PC-9 (cell line): ENCODE results near the gene WBP1L. TPM values are rescaled to one million over a fixed set of nuclear protein-coding genes. Genes with fewer than 3 reads are reported as not detected.

Experiments
- BruUV-seq: library from RNA; stranded (reverse); fragments of 400-500 nt; replicated peaks from 2 replicates; lab custom pipeline; 2021; lab: Mats Ljungman, UMichigan
- CTCF ChIA-PET: fragments of 300-600 bp; sonication (Branson Sonifier 250); formaldehyde crosslinking; loops from one replicate; lab custom pipeline; 2022; ENCODE audit warnings: antibody characterized with exemption; lab: Charles Lee
- POLR2A ChIA-PET: fragments of 300-600 bp; sonication (Branson Sonifier 250); formaldehyde crosslinking; loops from one replicate; lab custom pipeline; 2022; ENCODE audit warnings: antibody characterized with exemption; ENCODE audit not compliant: unreplicated experiment; lab: Charles Lee
- DNase-seq, 2 experiments: peaks; one replicate each; pipeline versions ENCODE4 v3.0.0 to v3.0.0-alpha.2; 2015 to 2022; ENCODE audit warnings: mixed read lengths in 1 of 2
- H2AFZ ChIP-seq: fragments of 200-600 bp; sonication (generic); 2 replicates; pipeline ENCODE4 v1.8.1; 2017; ENCODE audit warnings: antibody characterized with exemption
- H3F3A ChIP-seq: fragments of 200-600 bp; sonication (generic); 2 replicates; pipeline ENCODE4 v1.8.1; 2017; ENCODE audit warnings: antibody characterized with exemption, mild to moderate bottlenecking, low read depth; ENCODE audit not compliant: insufficient read depth
- H3K27ac ChIP-seq: fragments of 200-600 bp; sonication (generic); 2 replicates; pipeline ENCODE4 v1.6.1; 2016; ENCODE audit warnings: mixed run types
- H3K27me3 ChIP-seq: fragments of 200-600 bp; sonication (generic); 2 replicates; pipeline ENCODE4 v1.6.1; 2016; ENCODE audit warnings: low read depth, mixed run types; ENCODE audit not compliant: insufficient read depth
- H3K36me3 ChIP-seq: fragments of 200-600 bp; sonication (generic); 2 replicates; pipeline ENCODE4 v1.6.1; 2016; ENCODE audit warnings: low read depth, mixed run types
- H3K4me1 ChIP-seq: fragments of 200-600 bp; sonication (generic); replicated peaks from 2 replicates; pipeline ENCODE4 v1.6.1; 2016; ENCODE audit warnings: mixed run types; ENCODE audit not compliant: insufficient read depth
- H3K4me2 ChIP-seq: fragments of 200-600 bp; sonication (generic); 2 replicates; pipeline ENCODE4 v1.6.1; 2017; ENCODE audit warnings: mixed run types
- H3K4me3 ChIP-seq: fragments of 200-600 bp; sonication (generic); 2 replicates; pipeline ENCODE4 v1.6.1; 2016; ENCODE audit warnings: mixed run types
- H3K79me2 ChIP-seq: fragments of 200-600 bp; sonication (generic); 2 replicates; pipeline ENCODE4 v1.6.1; 2017; ENCODE audit warnings: low read depth, mixed run types
- H3K9me2 ChIP-seq: fragments of 200-600 bp; sonication (generic); 2 replicates; pipeline ENCODE4 v1.8.1; 2017; ENCODE audit warnings: mild to moderate bottlenecking; ENCODE audit not compliant: insufficient read depth
- H3K9me3 ChIP-seq: fragments of 200-600 bp; sonication (generic); 2 replicates; pipeline ENCODE4 v1.8.1; 2016; ENCODE audit warnings: low read depth; ENCODE audit not compliant: insufficient read depth
- H4K20me1 ChIP-seq: fragments of 200-600 bp; sonication (generic); 2 replicates; pipeline ENCODE4 v1.8.1; 2017; ENCODE audit not compliant: insufficient read depth
- CTCF ChIP-seq: fragments of 200-600 bp; sonication (generic); conservative IDR thresholded peaks from 2 replicates; pipeline ENCODE4 v1.6.1; 2017; ENCODE audit warnings: mixed run types, antibody characterized with exemption, mild to moderate bottlenecking, moderate library complexity
- EZH2 ChIP-seq: fragments of 200-600 bp; sonication (generic); IDR thresholded peaks from 2 replicates; pipeline ENCODE4 v1.8.0; 2017; ENCODE audit warnings: antibody characterized with exemption, low read depth
- intact Hi-C: fragments of 100-400 bp; cut with micrococcal nuclease; formaldehyde crosslinking; loops from one replicate; pipeline ENCODE4 v1.10.0; 2022; ENCODE audit not compliant: unreplicated experiment
- total RNA-seq: library from RNA; stranded (reverse); gene quantifications from 2 replicates; pipeline ENCODE4 v1.2.3, GENCODE V29; 2021

Gene WBP1L
- total RNA-seq, 1 experiment from 2014 or later: 19.7 TPM

- H3K4me2 ChIP-seq: no peak overlapping the region
- no peak for TF ChIP-seq CTCF
- TF ChIP-seq EZH2: no peak
- H3F3A ChIP-seq: no peaks in the 10 kb centered on the region
- no peaks in the 10 kb centered on the region for H3K36me3 ChIP-seq
- H3K27ac ChIP-seq: no peak overlapping the region
- no peak overlapping the region for H3K4me3 ChIP-seq
- BruUV-seq: no TSS peak
- no peaks in the 10 kb centered on the region for H3K9me3 ChIP-seq
- CTCF ChIA-PET: no interaction called here
- H2AFZ ChIP-seq: no peak overlapping the region
- no peak for DNase-seq
- H3K4me1 ChIP-seq: peaks cover 6% of the 10 kb centered on the region; the same call in 1 of the 2 replicates
- POLR2A ChIA-PET: no interaction called here
- H4K20me1 ChIP-seq: no peaks in the 10 kb centered on the region; the same call in 1 of the 2 replicates
- intact Hi-C loops: no loop called here
- H3K9me2 ChIP-seq: no peaks in the 10 kb centered on the region
- H3K27me3 ChIP-seq: no peaks in the 10 kb centered on the region
- H3K79me2 ChIP-seq: no peaks in the 10 kb centered on the region
Observed at GRCh38 chr10:102761981-102762380, 18.2 kb downstream of the WBP1L start.

- TF ChIP-seq CTCF (no peak), EZH2 (no peak)
- no peaks in the 10 kb centered on the region for H3K27me3 ChIP-seq
- H3K4me3 ChIP-seq: no peak overlapping the region
- H3K9me3 ChIP-seq: no peaks in the 10 kb centered on the region
- H3F3A ChIP-seq: no peaks in the 10 kb centered on the region
- H3K4me1 ChIP-seq: peaks cover 6% of the 10 kb centered on the region; the same call in 1 of the 2 replicates
- H3K4me2 ChIP-seq: no peak overlapping the region
- no peaks in the 10 kb centered on the region for H3K36me3 ChIP-seq
- intact Hi-C loops: no loop called here
- DNase-seq: no peak
- ChIA-PET CTCF (no interaction called here), POLR2A (no interaction called here)
- no peaks in the 10 kb centered on the region for H3K9me2 ChIP-seq
- H2AFZ ChIP-seq: no peak overlapping the region
- no peaks in the 10 kb centered on the region for H3K79me2 ChIP-seq
- no peak overlapping the region for H3K27ac ChIP-seq
- BruUV-seq: no TSS peak
- no peaks in the 10 kb centered on the region; the same call in 1 of the 2 replicates for H4K20me1 ChIP-seq
Observed at GRCh38 chr10:102762401-102763015, 18.8 kb downstream of the WBP1L start.

- no peaks in the 10 kb centered on the region for H3K79me2 ChIP-seq
- H3K9me3 ChIP-seq: no peaks in the 10 kb centered on the region
- BruUV-seq: no TSS peak
- DNase-seq: no peak
- no peaks in the 10 kb centered on the region; the same call in 1 of the 2 replicates for H4K20me1 ChIP-seq
- ChIA-PET CTCF (no interaction called here), POLR2A (no interaction called here)
- no peaks in the 10 kb centered on the region for H3F3A ChIP-seq
- H3K9me2 ChIP-seq: no peaks in the 10 kb centered on the region
- H3K4me3 ChIP-seq: no peak overlapping the region
- peaks cover 6% of the 10 kb centered on the region; the same call in 1 of the 2 replicates for H3K4me1 ChIP-seq
- no peak overlapping the region for H3K4me2 ChIP-seq
- TF ChIP-seq EZH2 (no peak), CTCF (no peak)
- no peak overlapping the region for H2AFZ ChIP-seq
- intact Hi-C loops: no loop called here
- H3K27me3 ChIP-seq: no peaks in the 10 kb centered on the region
- no peaks in the 10 kb centered on the region for H3K36me3 ChIP-seq
- no peak overlapping the region for H3K27ac ChIP-seq
Observed at GRCh38 chr10:102763037-102763607, 19.4 kb downstream of the WBP1L start.
